IMR-90 (cell line): Measurements from ENCODE around the gene ARID5A. TPM values are rescaled to one million over a fixed set of nuclear protein-coding genes. Genes with fewer than 3 reads are reported as not detected.
A peak's percentile ranks its signal among the peaks of the same experiment; 100 is the strongest.

Experiments
- ATAC-seq: fragments of 200-7000 bp; cut with Tn5 transposase; 2 replicates; pipeline ENCODE4 v1.9.1; 2020; ENCODE audit warnings: low read depth, mild to moderate bottlenecking, moderate library complexity
- BruUV-seq: library from RNA; stranded (reverse); fragments of 400-500 nt; replicated peaks from 2 replicates; lab custom pipeline; 2021; lab: Mats Ljungman, UMichigan
- CTCF ChIA-PET: fragments of 300-600 bp; formaldehyde crosslinking; extraction: SDS; loops from one replicate; lab custom pipeline; 2021; ENCODE audit warnings: antibody characterized with exemption; lab: Yijun Ruan, JAX
- POLR2A ChIA-PET: fragments of 300-600 bp; sonication (Branson Sonifier 250); formaldehyde crosslinking; loops from one replicate; lab custom pipeline; 2022; ENCODE audit warnings: antibody characterized with exemption; ENCODE audit not compliant: unreplicated experiment; lab: Charles Lee
- DNase-seq: peaks from one replicate; pipeline ENCODE4 v3.0.0; 2013
- H2AFZ ChIP-seq: replicated peaks from 2 replicates; pipeline ENCODE3; 2013; ENCODE audit warnings: low read length, mild to moderate bottlenecking; ENCODE audit not compliant: poor library complexity
- H2AK5ac ChIP-seq: 2 replicates; pipeline ENCODE4 v1.6.1; 2013; ENCODE audit warnings: low read depth, low read length, inconsistent platforms
- H2AK9ac ChIP-seq: replicated peaks from 2 replicates; pipeline ENCODE3; 2013; ENCODE audit warnings: mild to moderate bottlenecking, low read depth, low read length, moderate library complexity; ENCODE audit not compliant: poor library complexity
- H2BK120ac ChIP-seq: 2 replicates; pipeline ENCODE4 v1.6.1; 2013; ENCODE audit warnings: low read depth, low read length, inconsistent platforms
- H2BK15ac ChIP-seq: 3 replicates; pipeline ENCODE4 v1.6.1; 2013; ENCODE audit warnings: low read depth, low read length, inconsistent platforms
- H2BK20ac ChIP-seq: 2 replicates; pipeline ENCODE4 v1.6.1; 2013; ENCODE audit warnings: low read depth, mild to moderate bottlenecking, inconsistent platforms, low read length, moderate library complexity
- H2BK5ac ChIP-seq: 2 replicates; pipeline ENCODE4 v1.6.1; 2013; ENCODE audit warnings: mild to moderate bottlenecking, low read depth, low read length, inconsistent platforms; ENCODE audit not compliant: poor library complexity, severe bottlenecking
- H3K14ac ChIP-seq: replicated peaks from 2 replicates; pipeline ENCODE4 v1.6.1; 2013; ENCODE audit warnings: low read depth, low read length, inconsistent platforms
- H3K18ac ChIP-seq: 2 replicates; pipeline ENCODE4 v1.6.1; 2013; ENCODE audit warnings: low read depth, low read length, control low read depth
- H3K23ac ChIP-seq: 2 replicates; pipeline ENCODE4 v1.6.1; 2013; ENCODE audit warnings: low read depth, low read length, inconsistent platforms
- H3K27ac ChIP-seq: 2 replicates; pipeline ENCODE4 v1.5.1; 2013; ENCODE audit warnings: mild to moderate bottlenecking, control low read depth, low read length; ENCODE audit not compliant: insufficient read depth
- H3K27me3 ChIP-seq: 2 replicates; pipeline ENCODE4 v1.6.1; 2013; ENCODE audit warnings: low read length; ENCODE audit not compliant: control insufficient read depth, insufficient read depth
- H3K36me3 ChIP-seq: 2 replicates; pipeline ENCODE4 v1.6.1; 2013; ENCODE audit warnings: low read length, mixed read lengths; ENCODE audit not compliant: control insufficient read depth, insufficient read depth
- H3K4ac ChIP-seq: 2 replicates; pipeline ENCODE4 v1.6.1; 2013; ENCODE audit warnings: low read depth, low read length, inconsistent platforms
- H3K4me1 ChIP-seq: 2 replicates; pipeline ENCODE4 v1.6.1; 2013; ENCODE audit warnings: low read length, mixed read lengths; ENCODE audit not compliant: control insufficient read depth, insufficient read depth
- H3K4me2 ChIP-seq: 2 replicates; pipeline ENCODE4 v1.6.1; 2013; ENCODE audit warnings: low read depth, mild to moderate bottlenecking, control low read depth, low read length, moderate library complexity
- H3K4me3 ChIP-seq: 2 replicates; pipeline ENCODE4 v1.5.1; 2013; ENCODE audit warnings: low read depth, mild to moderate bottlenecking, control low read depth, low read length, moderate library complexity; ENCODE audit not compliant: insufficient read depth
- H3K56ac ChIP-seq: 2 replicates; pipeline ENCODE4 v1.6.1; 2013; ENCODE audit warnings: low read length, inconsistent platforms; ENCODE audit not compliant: insufficient read depth; ENCODE audit errors: extremely low read depth
- H3K79me1 ChIP-seq, 2 experiments: 2 replicates each; pipeline ENCODE4 v1.6.1; 2013; ENCODE audit warnings: low read length in 2 of 2, inconsistent platforms in 1 of 2, low read depth in 1 of 2
- H3K9ac ChIP-seq: 2 replicates; pipeline ENCODE4 v1.6.1; 2013; ENCODE audit warnings: low read depth, low read length, control low read depth
- H3K9me1 ChIP-seq: 2 replicates; pipeline ENCODE4 v1.6.1; 2013; ENCODE audit warnings: low read length, inconsistent platforms; ENCODE audit not compliant: insufficient read depth
- H3K9me3 ChIP-seq: 2 replicates; pipeline ENCODE4 v1.6.1; 2013; ENCODE audit warnings: low read length; ENCODE audit not compliant: control insufficient read depth, insufficient read depth
- H4K20me1 ChIP-seq: 2 replicates; pipeline ENCODE4 v1.6.1; 2013; ENCODE audit warnings: low read length, inconsistent platforms; ENCODE audit not compliant: insufficient read depth
- H4K5ac ChIP-seq: 2 replicates; pipeline ENCODE4 v1.6.1; 2013; ENCODE audit warnings: mild to moderate bottlenecking, low read depth, low read length, control low read depth
- H4K8ac ChIP-seq, 2 experiments: 2 replicates each; pipeline ENCODE4 v1.6.1; 2013; ENCODE audit warnings: low read depth in 2 of 2, low read length in 2 of 2, control low read depth in 1 of 2, inconsistent platforms in 1 of 2
- H4K91ac ChIP-seq: 2 replicates; pipeline ENCODE4 v1.6.1; 2013; ENCODE audit warnings: low read depth, low read length, inconsistent platforms; ENCODE audit not compliant: insufficient read depth
- CEBPB ChIP-seq: IDR thresholded peaks from 2 replicates; pipeline ENCODE4 v1.6.1; 2012; ENCODE audit warnings: low read depth, low read length, improper control_type of control experiment
- MAFK ChIP-seq: IDR thresholded peaks from 2 replicates; pipeline ENCODE4 v1.6.1; 2012; ENCODE audit warnings: low read depth, low read length, improper control_type of control experiment
- MAZ ChIP-seq: IDR thresholded peaks from 2 replicates; pipeline ENCODE4 v1.6.1; 2012; ENCODE audit warnings: low read depth, mild to moderate bottlenecking, low read length, improper control_type of control experiment, moderate library complexity, borderline replicate concordance
- RAD21 ChIP-seq: IDR thresholded peaks from 2 replicates; pipeline ENCODE4 v1.6.1; 2012; ENCODE audit warnings: low read length, improper control_type of control experiment
- RCOR1 ChIP-seq: IDR thresholded peaks from 2 replicates; pipeline ENCODE4 v1.6.1; 2012; ENCODE audit warnings: mild to moderate bottlenecking, low read length, improper control_type of control experiment; ENCODE audit not compliant: insufficient replicate concordance
- SMC3 ChIP-seq: fragments of 150-350 bp; IDR thresholded peaks from 2 replicates; pipeline ENCODE4 v1.6.1; 2016; ENCODE audit warnings: low read depth, mild to moderate bottlenecking, antibody characterized with exemption, low read length, moderate library complexity
- USF2 ChIP-seq: fragments of 150-350 bp; IDR thresholded peaks from 2 replicates; pipeline ENCODE4 v1.6.1; 2017; ENCODE audit warnings: mild to moderate bottlenecking, antibody characterized with exemption, low read length, low read depth
- WGBS, 2 experiments: methylation state at CpG; one replicate each; pipeline versions ENCODE4 v1.1.5 to v1.1.7; 2013; ENCODE audit warnings: missing lambda C conversion rate in 2 of 2; ENCODE audit not compliant: insufficient read length in 1 of 2; ENCODE audit errors: extremely low coverage in 2 of 2; 5-methylcytosine and 5-hydroxymethylcytosine counted together
- dilution Hi-C: fragments of 300-500 bp; cut with HindIII; formaldehyde crosslinking; loops from one replicate; pipeline ENCODE4 v1.14.3; 2018; ENCODE audit warnings: low sequenced_read_pairs; ENCODE audit not compliant: unreplicated experiment
- in situ Hi-C: fragments of 300-500 bp; cut with MboI; formaldehyde crosslinking; loops from 3 replicates; pipeline ENCODE4 v1.14.3; 2019; ENCODE audit warnings: low sequenced_read_pairs, inconsistent platforms, mixed read lengths
- intact Hi-C: fragments of 100-400 bp; cut with micrococcal nuclease; formaldehyde crosslinking; loops from 2 replicates; pipeline ENCODE4 v1.10.0; 2022
- polyA plus RNA-seq, 3 experiments: library from polyadenylated mRNA; depleted of rRNA; stranded (reverse); fragments of >200 nt; gene quantifications; 2 replicates each; pipeline ENCODE4 v1.2.3, GENCODE V29; 2012; ENCODE audit warnings: low replicate concordance in 1 of 3
- total RNA-seq: library from RNA; depleted of rRNA; stranded (reverse); fragments of >200 nt; gene quantifications from 2 replicates; pipeline ENCODE4 v1.2.3, GENCODE V29; 2012
- TF ChIP-seq, protein P1 (sequence below): fragments of 150-350 bp; IDR thresholded peaks from 2 replicates; pipeline ENCODE4 v1.6.1; 2016; ENCODE audit warnings: low read depth, mild to moderate bottlenecking, low read length, moderate library complexity, borderline replicate concordance
- TF ChIP-seq, protein P2 (sequence below): conservative IDR thresholded peaks from 2 replicates; pipeline ENCODE4 v1.5.1; 2012; ENCODE audit warnings: mild to moderate bottlenecking, low read depth, low read length, improper control_type of control experiment

Gene ARID5A
- total and polyA plus RNA-seq, 2 of the 4 experiments (the other 2 are of a cell fraction): 2.3 to 6.7 TPM

GRCh38 chr2:96533292-96534073, 3.1 kb upstream of the ARID5A start:
- Histone ChIP-seq H3K9me3 (no peaks in the 10 kb centered on the region), H2BK5ac (peak overlapping the region; percentile 6), H3K4me3 (no peak overlapping the region), H3K27ac (peak overlapping the region; percentile 35; the same call in 1 of the 2 replicates), H2BK15ac (peak overlapping the region; percentile 47; the same call in 2 of the 3 replicates), H3K14ac (peak overlapping the region; percentile 33), H4K91ac (peak overlapping the region; percentile 38), H4K20me1 (peaks cover 16% of the 10 kb centered on the region), H3K18ac (peak overlapping the region; percentile 2), H3K4me2 (no peak overlapping the region), H3K23ac (peak overlapping the region; percentile 19; the same call in 1 of the 2 replicates), H4K8ac (peak overlapping the region in 1 of 2 experiments; percentile 75; a peak in 2 of 4 replicates), H3K27me3 (no peaks in the 10 kb centered on the region), H3K36me3 (no peaks in the 10 kb centered on the region), H3K79me1 (peaks cover 0 to 11% of the 10 kb centered on the region in 2 experiments; a peak in 3 of 4 replicates), H4K5ac (peak overlapping the region; percentile 35), H2BK120ac (peak overlapping the region; percentile 65; the same call in 1 of the 2 replicates), H2BK20ac (peak overlapping the region; percentile 82; the same call in 1 of the 2 replicates), H3K9ac (no peak overlapping the region), H2AK9ac (peak overlapping the region; percentile 17), H2AFZ (peak overlapping the region; percentile 76), H2AK5ac (peak overlapping the region; percentile 18; the same call in 1 of the 2 replicates), H3K56ac (no peak overlapping the region), H3K4ac (peak overlapping the region; percentile 84; the same call in 1 of the 2 replicates), H3K9me1 (peaks cover 14% of the 10 kb centered on the region), H3K4me1 (peaks cover 46% of the 10 kb centered on the region)
- no peak for TF ChIP-seq MAFK
- TF ChIP-seq CEBPB: peak; percentile 9; the same call in 1 of the 2 replicates
- TF ChIP-seq, protein P1, sequence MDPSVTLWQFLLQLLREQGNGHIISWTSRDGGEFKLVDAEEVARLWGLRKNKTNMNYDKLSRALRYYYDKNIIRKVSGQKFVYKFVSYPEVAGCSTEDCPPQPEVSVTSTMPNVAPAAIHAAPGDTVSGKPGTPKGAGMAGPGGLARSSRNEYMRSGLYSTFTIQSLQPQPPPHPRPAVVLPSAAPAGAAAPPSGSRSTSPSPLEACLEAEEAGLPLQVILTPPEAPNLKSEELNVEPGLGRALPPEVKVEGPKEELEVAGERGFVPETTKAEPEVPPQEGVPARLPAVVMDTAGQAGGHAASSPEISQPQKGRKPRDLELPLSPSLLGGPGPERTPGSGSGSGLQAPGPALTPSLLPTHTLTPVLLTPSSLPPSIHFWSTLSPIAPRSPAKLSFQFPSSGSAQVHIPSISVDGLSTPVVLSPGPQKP: no peak
- TF ChIP-seq, protein P2, sequence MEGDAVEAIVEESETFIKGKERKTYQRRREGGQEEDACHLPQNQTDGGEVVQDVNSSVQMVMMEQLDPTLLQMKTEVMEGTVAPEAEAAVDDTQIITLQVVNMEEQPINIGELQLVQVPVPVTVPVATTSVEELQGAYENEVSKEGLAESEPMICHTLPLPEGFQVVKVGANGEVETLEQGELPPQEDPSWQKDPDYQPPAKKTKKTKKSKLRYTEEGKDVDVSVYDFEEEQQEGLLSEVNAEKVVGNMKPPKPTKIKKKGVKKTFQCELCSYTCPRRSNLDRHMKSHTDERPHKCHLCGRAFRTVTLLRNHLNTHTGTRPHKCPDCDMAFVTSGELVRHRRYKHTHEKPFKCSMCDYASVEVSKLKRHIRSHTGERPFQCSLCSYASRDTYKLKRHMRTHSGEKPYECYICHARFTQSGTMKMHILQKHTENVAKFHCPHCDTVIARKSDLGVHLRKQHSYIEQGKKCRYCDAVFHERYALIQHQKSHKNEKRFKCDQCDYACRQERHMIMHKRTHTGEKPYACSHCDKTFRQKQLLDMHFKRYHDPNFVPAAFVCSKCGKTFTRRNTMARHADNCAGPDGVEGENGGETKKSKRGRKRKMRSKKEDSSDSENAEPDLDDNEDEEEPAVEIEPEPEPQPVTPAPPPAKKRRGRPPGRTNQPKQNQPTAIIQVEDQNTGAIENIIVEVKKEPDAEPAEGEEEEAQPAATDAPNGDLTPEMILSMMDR: no peak
- no peak for TF ChIP-seq RAD21
- no peak for TF ChIP-seq RCOR1
- TF ChIP-seq USF2: no peak
- no peak for TF ChIP-seq MAZ
- TF ChIP-seq SMC3: no peak
- dilution Hi-C loops: no loop called here
- in situ Hi-C loops: no loop called here
- ATAC-seq (no peak), DNase-seq (peak; percentile 34)
- ChIA-PET POLR2A (no interaction called here), CTCF (interaction anchor here (0.7 kb wide), 1 partner anchor 15 kb away, joined by 3 read pairs; no protein-coding TSS in a partner anchor)
- intact Hi-C loops: no loop called here
- WGBS, 2 experiments: no CpG with 5 or more reads among the region's 8 CpGs
- no TSS peak for BruUV-seq
